SK-N-MC (cell line): ENCODE measurements around the gene CREBRF.

Experiments
- EZH2 ChIP-seq: fragments of 200-600 bp; sonication (generic); IDR thresholded peaks from one replicate; pipeline ENCODE4 v1.6.1; 2017; ENCODE audit warnings: antibody characterized with exemption
- POLR2AphosphoS5 ChIP-seq: IDR thresholded peaks from 2 replicates; pipeline ENCODE4 v1.6.1; 2012; ENCODE audit warnings: mild to moderate bottlenecking, low read depth, low read length, borderline replicate concordance

DNA sequence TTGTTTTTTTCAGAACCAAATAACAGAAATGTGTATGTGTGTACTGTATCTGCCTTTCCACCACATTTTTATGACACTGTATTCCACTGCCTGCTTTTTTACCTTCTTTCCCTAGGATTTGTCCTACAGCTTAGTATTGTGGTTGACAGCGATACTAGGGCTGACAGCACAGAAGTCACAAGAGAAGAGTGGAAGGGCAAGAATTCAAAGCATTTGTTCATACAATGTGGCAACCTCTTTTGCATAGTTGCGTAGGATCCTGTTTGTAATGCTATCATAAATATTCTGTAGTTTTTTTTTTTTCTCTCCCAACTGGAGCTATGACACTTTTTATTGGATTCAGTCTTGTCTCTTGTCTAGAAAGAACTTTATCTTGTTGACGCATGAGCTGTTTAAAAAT, 82.6 kb downstream of the CREBRF start:
- TF ChIP-seq EZH2 (no peak), POLR2AphosphoS5 (no peak)
